MCF 10A (cell line): ENCODE data around the gene TAF8. TPM values are rescaled to one million over a fixed set of nuclear protein-coding genes. Genes with fewer than 3 reads are reported as not detected.

Experiments used
- BruUV-seq: library from RNA; stranded (reverse); fragments of 400-500 nt; replicated peaks from 2 replicates; lab custom pipeline; 2021; lab: Mats Ljungman, UMichigan
- CTCF ChIA-PET: fragments of 300-600 bp; sonication (Branson Sonifier 250); formaldehyde crosslinking; extraction: SDS; loops from one replicate; lab custom pipeline; 2021; ENCODE audit warnings: antibody characterized with exemption, inconsistent platforms; lab: Yijun Ruan, JAX
- POLR2A ChIA-PET: fragments of 300-600, 350-650 bp; sonication (Branson Sonifier 250); formaldehyde crosslinking; extraction: SDS; loops from one replicate; lab custom pipeline; 2020; ENCODE audit warnings: antibody characterized with exemption, inconsistent platforms; lab: Yijun Ruan, JAX
- DNase-seq: peaks from one replicate; pipeline ENCODE4 v3.0.0-alpha.2; 2018; ENCODE audit not compliant: unreplicated experiment
- H3K27ac Mint-ChIP-seq: one replicate; pipeline ENCODE4 v1.8.0; 2022; ENCODE audit warnings: mild to moderate bottlenecking, low read depth, mixed read lengths; ENCODE audit not compliant: unreplicated experiment
- H3K27me3 Mint-ChIP-seq: one replicate; pipeline ENCODE4 v1.8.0; 2022; ENCODE audit warnings: mixed read lengths; ENCODE audit not compliant: insufficient read depth, unreplicated experiment
- H3K36me3 Mint-ChIP-seq: one replicate; pipeline ENCODE4 v1.8.0; 2022; ENCODE audit warnings: mild to moderate bottlenecking, moderate library complexity, mixed read lengths; ENCODE audit not compliant: insufficient read depth, unreplicated experiment
- H3K4me1 Mint-ChIP-seq: one replicate; pipeline ENCODE4 v1.8.0; 2022; ENCODE audit warnings: mixed read lengths; ENCODE audit not compliant: insufficient read depth, unreplicated experiment
- H3K4me3 Mint-ChIP-seq: one replicate; pipeline ENCODE4 v1.8.0; 2022; ENCODE audit warnings: mild to moderate bottlenecking, moderate library complexity, mixed read lengths; ENCODE audit not compliant: unreplicated experiment
- H3K9me3 Mint-ChIP-seq: one replicate; pipeline ENCODE4 v1.8.0; 2022; ENCODE audit warnings: mixed read lengths; ENCODE audit not compliant: unreplicated experiment
- CTCF ChIP-seq: fragments of 200-600 bp; IDR thresholded peaks from one replicate; pipeline ENCODE4 v1.8.0; 2022; ENCODE audit warnings: antibody characterized with exemption, mild to moderate bottlenecking; ENCODE audit not compliant: unreplicated experiment
- intact Hi-C: fragments of 100-400 bp; cut with micrococcal nuclease; formaldehyde crosslinking; loops from 2 replicates; pipeline ENCODE4 v1.14.1; 2022
- total RNA-seq: library from RNA; stranded (reverse); gene quantifications from 2 replicates; pipeline ENCODE4 v1.2.3, GENCODE V29; 2022

The TAF8 gene
- total RNA-seq, 1 experiment from 2014 or later = 23.8 TPM

DNA sequence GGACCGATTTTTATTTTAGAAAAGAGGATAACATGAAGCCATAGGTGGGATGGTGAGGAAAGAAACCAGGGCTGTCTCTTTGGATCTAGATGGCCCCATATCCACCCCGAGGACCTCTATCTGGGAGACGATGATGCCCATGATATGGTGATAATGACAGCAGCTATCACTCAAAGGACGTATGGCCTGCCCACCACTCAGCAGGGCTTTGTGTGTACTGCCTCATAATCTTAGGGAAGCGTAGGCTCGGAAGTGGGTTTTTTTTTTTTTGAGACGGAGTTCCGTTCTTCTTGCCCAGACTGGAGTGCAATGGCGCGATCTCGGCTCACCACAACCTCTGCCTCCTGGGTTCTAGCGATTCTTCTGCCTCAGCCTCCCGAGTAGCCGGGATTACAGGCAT is 8.2 kb upstream of the TAF8 start:
- H3K4me3 Mint-ChIP-seq = no peak overlapping the region
- peaks cover 38% of the 10 kb centered on the region for H3K4me1 Mint-ChIP-seq
- H3K27ac Mint-ChIP-seq = peak overlapping the region; percentile 36
- intact Hi-C loops = loop anchor here (5.0 kb wide), 1 partner anchor 675 kb away; no protein-coding TSS in a partner anchor
- no TSS peak for BruUV-seq
- no peak for TF ChIP-seq CTCF
- H3K36me3 Mint-ChIP-seq = peaks cover 22% of the 10 kb centered on the region
- no peak for DNase-seq
- POLR2A ChIA-PET = interaction anchor here (0.6 to 2.1 kb wide), 4 partner anchors 106 to 307 kb away, joined by 3 to 9 read pairs (median 5); partner anchors contain the start of genes BYSL, MED20, TFEB and TOMM6
- H3K27me3 Mint-ChIP-seq = no peaks in the 10 kb centered on the region
- CTCF ChIA-PET = interaction anchor here (0.5 to 4.5 kb wide), 9 partner anchors 13 to 256 kb away, joined by 3 to 37 read pairs (median 5); no protein-coding TSS in a partner anchor
- H3K9me3 Mint-ChIP-seq = no peaks in the 10 kb centered on the region

GRCh38 chr6:42043787-42044475 is 6.4 kb upstream of the TAF8 start:
- BruUV-seq = no TSS peak
- H3K4me1 Mint-ChIP-seq = peaks cover 39% of the 10 kb centered on the region
- intact Hi-C loops = loop anchor here (1.0 to 5.0 kb wide), 8 partner anchors 104 to 677 kb away; partner anchors contain the start of genes BYSL, MED20, PRICKLE4 and TFEB
- H3K36me3 Mint-ChIP-seq = peaks cover 22% of the 10 kb centered on the region
- H3K27ac Mint-ChIP-seq = peak overlapping the region; percentile 60
- no peaks in the 10 kb centered on the region for H3K27me3 Mint-ChIP-seq
- H3K9me3 Mint-ChIP-seq = no peaks in the 10 kb centered on the region
- H3K4me3 Mint-ChIP-seq = peak overlapping the region; percentile 91
- ChIA-PET CTCF (interaction anchor here (0.6 to 9.2 kb wide), 52 partner anchors 9 to 533 kb away, joined by 3 to 117 read pairs (median 4); partner anchors contain the start of genes BYSL, CCND3, MED20 and PRICKLE4), POLR2A (interaction anchor here (0.7 to 8.8 kb wide), 13 partner anchors 66 to 359 kb away, joined by 3 to 136 read pairs (median 18); partner anchors contain the start of genes BYSL, CCND3, MED20 and PRICKLE4)
- peak; percentile 92 for DNase-seq
- TF ChIP-seq CTCF = peak; percentile 93

DNA sequence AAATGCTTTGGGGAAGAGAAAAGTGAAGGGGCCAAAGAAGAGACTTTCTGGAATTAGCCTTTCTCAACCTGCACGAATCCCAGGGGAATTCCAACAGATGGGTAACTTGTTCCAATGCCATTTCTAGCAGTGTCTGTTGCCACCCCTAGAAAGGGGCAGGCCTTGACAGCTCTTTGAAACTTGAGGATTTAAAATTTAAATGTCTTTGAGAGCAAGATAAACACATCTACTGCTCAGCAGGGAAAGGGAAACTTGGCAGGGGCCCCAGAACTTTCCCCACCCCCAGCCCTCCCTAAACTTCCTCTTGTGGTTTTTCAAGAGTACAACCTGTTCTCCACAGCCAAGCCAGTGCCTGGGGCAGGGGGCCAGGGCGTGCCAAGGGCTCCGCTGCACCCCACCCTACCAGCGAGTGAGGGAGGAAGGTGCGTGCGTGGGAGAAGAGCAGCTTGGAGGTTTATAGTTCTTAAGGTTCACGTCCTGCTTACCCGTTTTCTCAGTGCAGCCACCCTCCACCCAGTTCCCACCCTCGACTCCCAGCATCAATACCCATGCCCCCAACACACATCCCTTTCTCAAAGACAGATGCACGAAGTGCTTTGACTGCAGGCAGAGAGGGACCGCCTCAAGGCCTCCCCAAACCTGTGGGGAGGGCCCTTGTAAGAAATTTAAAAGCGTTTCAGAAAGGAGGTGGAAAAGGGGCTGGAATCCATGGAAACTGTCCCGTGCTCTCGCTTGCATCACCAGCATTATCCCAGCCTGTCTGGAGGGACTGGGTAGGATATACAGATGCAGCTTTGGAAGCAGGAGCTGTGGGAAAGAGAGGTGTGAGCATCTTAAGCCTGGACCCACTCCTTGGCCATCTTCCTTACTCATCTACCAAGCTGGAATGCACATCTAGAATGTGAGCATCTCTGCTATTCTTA is 4.5 kb upstream of the TAF8 start:
- no TSS peak for BruUV-seq
- Mint-ChIP-seq H3K4me1 (peaks cover 37% of the 10 kb centered on the region), H3K27me3 (no peaks in the 10 kb centered on the region), H3K9me3 (no peaks in the 10 kb centered on the region), H3K4me3 (peak overlapping the region; percentile 91), H3K27ac (peak overlapping the region; percentile 60), H3K36me3 (peaks cover 13% of the 10 kb centered on the region)
- CTCF ChIA-PET = interaction anchor here (0.6 to 9.2 kb wide), 15 partner anchors 14 to 502 kb away, joined by 3 to 117 read pairs (median 5); partner anchors contain the start of genes BYSL, CCND3, MED20 and PRICKLE4
- no peak for TF ChIP-seq CTCF
- intact Hi-C loops = loop anchor here (2.0 kb wide), 1 partner anchor 311 kb away; the partner anchor contains the start of gene TFEB
- POLR2A ChIA-PET = interaction anchor here (0.6 to 8.8 kb wide), 30 partner anchors 12 to 736 kb away, joined by 3 to 136 read pairs (median 4); partner anchors contain the start of genes BICRAL, BYSL, C6orf132 and CCND3
- peak; percentile 98 for DNase-seq
